Suprapubic skin (tissue), 4 donors: ENCODE measurements around the gene SMTNL2.

Experiments used
- CTCF ChIP-seq, 2 donors: fragments of 200-600 bp in 1 of 2; fragments of 450-650 bp in 1 of 2; sonication (generic) in 1 of 2; IDR thresholded peaks; one replicate each; pipeline ENCODE4 v1.5.1; 2016 to 2019; ENCODE audit warnings: antibody characterized with exemption in 2 of 2, mild to moderate bottlenecking in 1 of 2, moderate library complexity in 1 of 2
- EP300 ChIP-seq: sonication (generic); formaldehyde crosslinking; IDR thresholded peaks from one replicate; pipeline ENCODE4 v1.6.1; 2017; ENCODE audit warnings: antibody characterized with exemption
- POLR2A ChIP-seq, 2 donors: fragments of 450-650 bp; IDR thresholded peaks; one replicate each; pipeline ENCODE4 v1.6.1; 2017; ENCODE audit warnings: antibody characterized with exemption in 2 of 2, mild to moderate bottlenecking in 2 of 2, moderate library complexity in 2 of 2
- POLR2AphosphoS5 ChIP-seq, 3 donors: sonication (generic); formaldehyde crosslinking; IDR thresholded peaks; one replicate each; pipeline ENCODE4 v1.6.1; 2017; ENCODE audit warnings: antibody characterized with exemption in 3 of 3

GRCh38 chr17:4551796-4552525 lies 32.4 kb upstream of the SMTNL2 start:
- no peak for TF ChIP-seq CTCF (IDR thresholded peaks at IDR 0.05)
- TF ChIP-seq POLR2A (IDR thresholded peaks at IDR 0.05), result no peak
- no peak for TF ChIP-seq POLR2AphosphoS5 (IDR thresholded peaks at IDR 0.05)
- no peak for TF ChIP-seq EP300
